Measurements from ENCODE around the gene CNIH1. TPM values are rescaled to one million over a fixed set of nuclear protein-coding genes. Genes with fewer than 3 reads are reported as not detected.
"Not testable (repeated sequence)": the region's sequence is repeated elsewhere in the genome, so short reads cannot be mapped to it uniquely, and the experiment has no call there.

The CNIH1 gene
- total and polyA plus RNA-seq, 4 experiments from 2014 or later, result 46.9 to 128 (median 71.6) TPM

DNA sequence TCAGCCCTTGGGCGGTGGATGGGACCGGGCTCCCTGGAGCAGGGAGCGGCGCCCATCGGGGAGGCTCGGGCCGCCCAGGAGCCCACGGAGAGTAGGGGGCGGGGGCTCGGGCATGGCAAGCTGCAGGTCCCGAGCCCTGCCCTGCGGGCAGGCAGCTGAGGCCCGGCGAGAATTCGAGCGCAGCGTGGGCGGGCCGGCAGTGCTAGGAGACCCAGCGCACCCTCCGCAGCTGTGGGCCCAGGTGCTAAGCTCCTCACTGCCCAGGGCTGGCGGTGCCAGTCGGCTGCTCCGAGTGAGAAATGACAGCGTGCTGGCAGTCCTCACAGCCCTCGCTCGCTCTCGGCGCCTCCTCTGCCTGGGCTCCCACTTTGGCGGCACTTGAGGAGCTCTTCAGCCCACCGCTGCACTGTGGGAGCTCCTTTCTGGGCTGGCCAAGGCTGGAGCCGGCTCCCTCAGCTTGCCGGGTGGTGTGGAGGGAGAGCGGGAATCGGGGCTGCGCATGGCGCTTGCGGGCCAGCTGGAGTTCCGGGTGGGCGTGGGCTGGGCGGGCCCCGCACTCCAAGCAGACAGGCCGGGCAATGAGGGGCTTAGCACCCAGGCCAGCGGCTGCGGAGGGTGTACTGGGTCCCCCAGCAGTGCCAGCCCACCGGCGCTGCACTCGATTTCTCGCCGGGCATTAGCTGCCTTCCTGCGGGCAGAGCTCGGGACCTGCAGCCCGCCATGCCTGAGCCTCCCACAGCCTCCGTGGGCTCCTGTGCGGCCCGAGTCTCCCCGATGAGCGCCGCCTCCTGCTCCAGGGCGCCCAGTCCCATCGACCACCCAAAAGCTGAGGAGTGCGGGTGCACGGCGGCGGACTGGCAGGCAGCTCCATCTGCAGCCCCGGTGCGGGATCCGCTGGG lies 47.9 kb downstream of the CNIH1 start:
- H3K9me3 ChIP-seq (ENCODE audit: control insufficient read depth in 1 of 2, low read length in 2 of 2); H3K9me3 Mint-ChIP-seq; POLR2A ChIA-PET (ENCODE audit: partially characterized antibody); H3K36me3 ChIP-seq (ENCODE audit: insufficient read depth, low read length); CTCF ChIA-PET (ENCODE audit: partially characterized antibody); H3K27ac ChIP-seq (ENCODE audit: low read depth, low read length); H3K4me3 ChIP-seq (ENCODE audit: low read length in 2 of 2); H3K27me3 ChIP-seq (ENCODE audit: insufficient read depth, low read length); H3K27ac Mint-ChIP-seq; H3K36me3 Mint-ChIP-seq; DNase-seq; H3K4me3 Mint-ChIP-seq: not testable (repeated sequence)
- H3K4me1 ChIP-seq (ENCODE audit: insufficient read depth, low read length), result peaks cover 12% of the 10 kb centered on the region
- Mint-ChIP-seq H3K27me3 (peaks cover 4 to 10% of the 10 kb centered on the region in 2 donors), H3K4me1 (peaks cover 4 to 18% (median 10%) of the 10 kb centered on the region in 4 donors)
- intact Hi-C loops (cut with micrococcal nuclease), result loop anchor here (10.0 kb wide), 1 partner anchor 512 kb away; the partner anchor contains the start of gene GCH1

DNA sequence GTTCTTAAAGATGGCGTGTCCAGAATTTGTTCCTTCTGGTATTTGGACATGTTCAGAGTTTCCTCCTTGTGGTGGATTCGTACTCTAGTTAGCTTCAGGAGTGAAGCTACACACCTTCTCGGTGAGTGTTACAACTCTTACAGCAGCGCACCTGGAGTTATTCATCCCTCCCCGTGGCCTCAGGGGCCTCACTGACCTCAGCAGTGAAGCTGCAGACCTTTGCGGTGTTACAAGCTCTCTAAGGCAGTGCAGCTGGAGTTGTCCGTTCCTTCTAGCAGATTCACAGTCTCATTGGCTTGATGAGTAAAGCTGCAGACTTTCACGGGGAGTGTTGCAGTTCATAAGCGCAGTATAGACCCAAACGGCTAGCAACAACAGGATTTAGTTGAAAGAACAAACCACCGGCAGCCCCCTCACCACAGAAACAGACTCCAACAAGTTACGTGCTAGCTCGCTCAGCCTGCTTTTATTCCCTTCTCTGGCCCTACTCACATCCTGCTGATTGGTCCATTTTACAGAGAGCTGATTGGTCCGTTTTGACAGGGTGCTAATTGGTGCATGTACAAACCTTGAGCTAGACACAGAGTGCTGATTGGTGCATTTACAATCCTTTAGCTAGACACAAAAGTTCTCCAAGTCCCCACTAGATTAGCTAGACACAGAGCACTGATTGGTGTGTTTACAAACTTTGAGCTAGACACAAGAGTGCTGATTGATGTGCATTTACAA lies 48.9 kb downstream of the CNIH1 start:
- ChIA-PET CTCF (ENCODE audit: partially characterized antibody) (no interaction called here), POLR2A (ENCODE audit: partially characterized antibody) (no interaction called here)
- intact Hi-C loops (cut with micrococcal nuclease), result loop anchor here (10.0 kb wide), 1 partner anchor 513 kb away; the partner anchor contains the start of gene GCH1
- Mint-ChIP-seq H3K4me1 (peaks cover 3 to 9% (median 4%) of the 10 kb centered on the region in 4 donors), H3K9me3 (no peaks in the 10 kb centered on the region), H3K27me3 (peaks cover 13 to 18% of the 10 kb centered on the region in 2 donors), H3K27ac (no peak overlapping the region), H3K36me3 (peaks cover 0 to 3% of the 10 kb centered on the region in 2 donors), H3K4me3 (no peak overlapping the region)
- H3K36me3 ChIP-seq (ENCODE audit: insufficient read depth, low read length), result no peaks in the 10 kb centered on the region
- H3K27ac ChIP-seq (ENCODE audit: low read depth, low read length), result no peak overlapping the region
- H3K4me1 ChIP-seq (ENCODE audit: insufficient read depth, low read length), result peaks cover 2% of the 10 kb centered on the region
- H3K27me3 ChIP-seq (ENCODE audit: insufficient read depth, low read length), result peaks cover 5% of the 10 kb centered on the region
- no peaks in the 10 kb centered on the region for H3K9me3 ChIP-seq (ENCODE audit: control insufficient read depth in 1 of 2, low read length in 2 of 2)
- no peak overlapping the region for H3K4me3 ChIP-seq (ENCODE audit: low read length in 2 of 2)
- no peak for DNase-seq

DNA sequence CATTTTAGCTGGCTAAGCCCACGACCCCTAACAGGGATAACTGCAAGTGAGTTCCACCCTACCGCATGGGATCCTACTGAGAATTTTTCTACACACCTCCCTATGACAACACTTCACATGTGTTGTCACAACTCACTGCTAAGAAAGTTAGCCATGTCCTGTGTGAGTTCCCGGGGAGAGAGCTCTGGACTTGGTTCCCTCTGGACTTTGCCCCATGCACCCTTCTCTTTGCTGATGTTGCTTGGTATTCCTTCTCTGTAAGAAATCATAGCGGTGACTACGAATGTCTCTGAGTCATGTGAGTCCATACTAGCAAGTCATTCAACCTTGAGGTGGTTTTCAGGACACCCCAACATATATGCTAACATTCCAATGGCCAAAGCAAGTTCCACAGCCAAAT lies 53.8 kb downstream of the CNIH1 start:
- H3K4me3 Mint-ChIP-seq, result no peak overlapping the region
- no peaks in the 10 kb centered on the region for H3K4me1 ChIP-seq (ENCODE audit: insufficient read depth, low read length)
- CTCF ChIA-PET (ENCODE audit: partially characterized antibody), result no interaction called here

DNA sequence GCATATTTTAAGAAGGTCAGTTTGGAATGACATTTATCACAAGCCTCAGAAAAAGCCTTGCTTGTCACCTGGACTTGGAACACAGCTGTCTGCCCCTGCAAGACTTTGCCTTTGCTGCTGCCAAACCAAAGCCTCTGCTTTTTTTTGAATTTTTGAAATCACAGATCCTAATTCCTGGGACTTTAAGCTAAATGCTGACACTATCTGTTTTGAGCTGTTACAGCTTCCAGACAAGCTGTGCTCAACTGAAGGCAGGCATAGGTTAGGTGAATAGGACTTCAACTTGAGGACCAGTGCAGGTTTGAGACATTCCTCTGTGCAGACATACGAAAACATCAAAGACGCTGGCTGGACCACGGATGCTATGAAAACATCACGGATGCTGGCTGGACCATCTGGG lies 55.6 kb downstream of the CNIH1 start:
- POLR2A ChIA-PET (ENCODE audit: partially characterized antibody), result no interaction called here
- H3K4me1 Mint-ChIP-seq, result no peaks in the 10 kb centered on the region
- peaks cover 0 to 4% (median 0%) of the 10 kb centered on the region in 8 donors for H3K9me3 Mint-ChIP-seq

More for the DNA sequence above, 53.8 kb downstream of the CNIH1 start:
- no peaks in the 10 kb centered on the region for H3K9me3 ChIP-seq (ENCODE audit: control insufficient read depth in 1 of 2, low read length in 2 of 2)
- H3K27me3 Mint-ChIP-seq, result peaks cover 19 to 29% of the 10 kb centered on the region in 2 donors
- H3K27me3 ChIP-seq (ENCODE audit: insufficient read depth, low read length), result peaks cover 5% of the 10 kb centered on the region
- POLR2A ChIA-PET (ENCODE audit: partially characterized antibody), result no interaction called here
- H3K36me3 Mint-ChIP-seq, result no peaks in the 10 kb centered on the region
- no peak overlapping the region for H3K27ac ChIP-seq (ENCODE audit: low read depth, low read length)
- no peaks in the 10 kb centered on the region for H3K4me1 Mint-ChIP-seq
- no peak for DNase-seq
- no peak overlapping the region for H3K4me3 ChIP-seq (ENCODE audit: low read length in 2 of 2)
- H3K36me3 ChIP-seq (ENCODE audit: insufficient read depth, low read length), result no peaks in the 10 kb centered on the region
- no peak overlapping the region for H3K27ac Mint-ChIP-seq
- H3K9me3 Mint-ChIP-seq, result no peaks in the 10 kb centered on the region
- intact Hi-C loops (cut with micrococcal nuclease), result no loop called here

DNA sequence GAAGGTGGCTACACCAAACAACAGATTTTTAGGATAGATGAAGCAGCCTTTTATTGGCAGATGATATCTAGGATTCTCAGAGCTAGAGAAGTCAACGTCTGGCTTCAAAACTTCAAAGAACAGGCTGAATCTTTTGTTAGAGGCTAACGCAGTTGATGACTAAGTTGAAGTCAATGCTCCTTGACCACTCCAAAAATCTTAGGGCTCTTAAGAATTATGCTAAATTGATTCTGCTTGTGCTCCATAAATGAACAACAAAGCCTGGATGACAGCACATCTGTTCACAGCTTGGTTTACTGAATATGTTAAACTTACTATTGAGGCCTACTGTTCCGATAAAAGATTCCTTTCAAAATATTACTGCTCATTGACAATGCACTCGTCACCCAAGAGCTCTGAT lies 57.3 kb downstream of the CNIH1 start:
- CTCF ChIA-PET (ENCODE audit: partially characterized antibody), result interaction anchor here (1.4 to 1.6 kb wide), 2 partner anchors 12 to 389 kb away, joined by 3 read pairs; no protein-coding TSS in a partner anchor
- no peak for DNase-seq

More for the DNA sequence above, 55.6 kb downstream of the CNIH1 start:
- H3K4me3 ChIP-seq (ENCODE audit: low read length in 2 of 2), result no peak overlapping the region
- no peaks in the 10 kb centered on the region for H3K9me3 ChIP-seq (ENCODE audit: control insufficient read depth in 1 of 2, low read length in 2 of 2)
- Mint-ChIP-seq H3K4me3 (no peak overlapping the region), H3K27me3 (peaks cover 21 to 26% of the 10 kb centered on the region in 2 donors), H3K36me3 (no peaks in the 10 kb centered on the region), H3K27ac (no peak overlapping the region)
- intact Hi-C loops (cut with micrococcal nuclease), result no loop called here
- H3K4me1 ChIP-seq (ENCODE audit: insufficient read depth, low read length), result no peaks in the 10 kb centered on the region
- peaks cover 5% of the 10 kb centered on the region for H3K27me3 ChIP-seq (ENCODE audit: insufficient read depth, low read length)
- H3K27ac ChIP-seq (ENCODE audit: low read depth, low read length), result no peak overlapping the region
- no peaks in the 10 kb centered on the region for H3K36me3 ChIP-seq (ENCODE audit: insufficient read depth, low read length)
- no peak for DNase-seq
- CTCF ChIA-PET (ENCODE audit: partially characterized antibody), result no interaction called here

DNA sequence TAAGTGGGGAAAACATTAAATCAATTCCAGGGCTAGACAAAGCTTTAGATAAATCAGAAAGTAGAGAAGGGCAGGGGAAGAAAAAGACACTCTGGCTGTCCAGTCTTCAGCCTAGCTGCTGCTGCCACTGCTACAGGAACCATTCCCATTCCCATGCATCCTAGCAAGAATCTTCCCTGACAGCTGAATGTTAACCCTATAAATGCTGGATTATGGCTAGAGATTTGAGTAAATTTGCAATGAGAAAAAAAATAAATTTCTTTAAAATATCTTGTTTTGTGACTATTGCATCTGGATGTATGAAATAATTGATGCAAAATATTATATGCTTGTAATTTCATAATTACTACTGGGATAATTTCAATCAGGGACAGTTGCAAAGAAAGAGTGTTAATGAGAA lies 59.4 kb downstream of the CNIH1 start:
- H3K4me3 Mint-ChIP-seq, result no peak overlapping the region
- Histone ChIP-seq H3K4me3 (ENCODE audit: low read length in 2 of 2) (no peak overlapping the region), H3K9me3 (ENCODE audit: control insufficient read depth in 1 of 2, low read length in 2 of 2) (no peaks in the 10 kb centered on the region), H3K4me1 (ENCODE audit: insufficient read depth, low read length) (no peaks in the 10 kb centered on the region), H3K27ac (ENCODE audit: low read depth, low read length) (no peak overlapping the region), H3K36me3 (ENCODE audit: insufficient read depth, low read length) (no peaks in the 10 kb centered on the region), H3K27me3 (ENCODE audit: insufficient read depth, low read length) (no peaks in the 10 kb centered on the region)
- no peak overlapping the region for H3K27ac Mint-ChIP-seq
- H3K4me1 Mint-ChIP-seq, result no peaks in the 10 kb centered on the region
- intact Hi-C loops (cut with micrococcal nuclease), result no loop called here
- DNase-seq, result no peak
- CTCF ChIA-PET (ENCODE audit: partially characterized antibody), result no interaction called here
- H3K27me3 Mint-ChIP-seq, result peaks cover 7 to 24% of the 10 kb centered on the region in 2 donors
- no peaks in the 10 kb centered on the region for H3K36me3 Mint-ChIP-seq
- peaks cover 0 to 4% (median 0%) of the 10 kb centered on the region in 8 donors for H3K9me3 Mint-ChIP-seq
- POLR2A ChIA-PET (ENCODE audit: partially characterized antibody), result no interaction called here

More for the DNA sequence above, 57.3 kb downstream of the CNIH1 start:
- Mint-ChIP-seq H3K4me1 (no peaks in the 10 kb centered on the region), H3K36me3 (no peaks in the 10 kb centered on the region), H3K27me3 (peaks cover 20 to 34% of the 10 kb centered on the region in 2 donors), H3K27ac (no peak overlapping the region), H3K9me3 (peaks cover 0 to 4% (median 0%) of the 10 kb centered on the region in 8 donors), H3K4me3 (no peak overlapping the region)
- Histone ChIP-seq H3K4me3 (ENCODE audit: low read length in 2 of 2) (no peak overlapping the region), H3K4me1 (ENCODE audit: insufficient read depth, low read length) (no peaks in the 10 kb centered on the region), H3K27me3 (ENCODE audit: insufficient read depth, low read length) (peaks cover 5% of the 10 kb centered on the region), H3K27ac (ENCODE audit: low read depth, low read length) (no peak overlapping the region), H3K36me3 (ENCODE audit: insufficient read depth, low read length) (no peaks in the 10 kb centered on the region), H3K9me3 (ENCODE audit: control insufficient read depth in 1 of 2, low read length in 2 of 2) (no peaks in the 10 kb centered on the region)
- POLR2A ChIA-PET (ENCODE audit: partially characterized antibody), result no interaction called here
- intact Hi-C loops (cut with micrococcal nuclease), result no loop called here

DNA sequence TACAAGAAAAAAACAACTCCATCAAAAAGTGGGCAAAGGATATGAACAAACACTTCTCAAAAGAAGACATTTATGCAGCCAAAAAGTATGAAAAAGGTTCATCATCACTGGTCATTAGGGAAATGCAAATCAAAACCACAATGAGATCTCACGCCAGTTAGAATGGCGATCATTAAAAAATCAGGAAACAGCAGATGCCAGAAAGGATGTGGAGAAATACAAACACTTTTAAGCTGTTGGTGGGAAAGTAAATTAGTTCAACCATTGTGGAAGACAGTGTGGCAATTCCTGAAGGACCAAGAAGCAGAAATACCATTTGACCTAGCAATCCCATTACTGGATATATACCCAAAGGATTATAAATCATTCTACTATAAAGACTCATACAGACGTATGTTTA lies 60.6 kb downstream of the CNIH1 start:
- H3K4me3 ChIP-seq (ENCODE audit: low read length in 2 of 2); H3K4me1 ChIP-seq (ENCODE audit: insufficient read depth, low read length); DNase-seq; H3K36me3 Mint-ChIP-seq; H3K9me3 Mint-ChIP-seq; H3K27ac Mint-ChIP-seq; H3K27ac ChIP-seq (ENCODE audit: low read depth, low read length); H3K4me3 Mint-ChIP-seq; H3K9me3 ChIP-seq (ENCODE audit: control insufficient read depth in 1 of 2, low read length in 2 of 2); intact Hi-C loops (cut with micrococcal nuclease); H3K36me3 ChIP-seq (ENCODE audit: insufficient read depth, low read length); H3K4me1 Mint-ChIP-seq; POLR2A ChIA-PET (ENCODE audit: partially characterized antibody); CTCF ChIA-PET (ENCODE audit: partially characterized antibody); H3K27me3 ChIP-seq (ENCODE audit: insufficient read depth, low read length): not testable (repeated sequence)
- peaks cover 5 to 17% of the 10 kb centered on the region in 2 donors for H3K27me3 Mint-ChIP-seq
